Astrocyte of the cerebellum (primary cell): ENCODE data around the gene SYT9.

Experiments
- DNase-seq: peaks from one replicate; pipeline ENCODE4 v3.0.0-alpha.2; 2011; ENCODE audit warnings: low read depth
- H3K4me3 ChIP-seq: 2 replicates; pipeline ENCODE4 v1.5.1; 2011; ENCODE audit warnings: mild to moderate bottlenecking, low read depth, low read length, moderate library complexity
- CTCF ChIP-seq: IDR thresholded peaks from 2 replicates; pipeline ENCODE4 v1.5.1; 2012; ENCODE audit warnings: low read length, low read depth, moderate library complexity, mild to moderate bottlenecking; ENCODE audit errors: missing control alignments
- in situ Hi-C: cut with HindIII; loops from 2 replicates; pipeline ENCODE4 v1.10.0; 2017; ENCODE audit warnings: low sequenced_read_pairs

The SYT9 gene

DNA sequence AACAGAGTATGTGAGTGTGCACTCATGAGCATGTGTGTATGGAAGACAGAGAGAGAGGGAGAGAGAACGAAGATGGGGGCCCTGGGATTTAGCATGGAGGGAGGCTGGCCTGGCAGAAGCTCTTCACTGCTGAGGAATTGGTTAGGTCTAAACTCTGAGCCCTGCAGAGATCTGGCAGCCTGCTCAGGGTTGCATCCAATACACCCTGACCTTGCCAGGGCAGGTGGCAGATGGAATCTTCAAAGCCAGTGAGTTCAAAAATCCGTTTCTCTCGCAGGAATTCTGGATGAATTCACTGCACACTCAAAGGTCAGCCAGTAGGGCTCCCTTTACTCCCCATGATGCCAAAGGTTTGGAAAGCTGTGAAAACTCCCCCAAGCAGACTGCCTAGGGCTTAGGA, 172.2 kb downstream of the SYT9 start:
- no peak for DNase-seq
- no peak for TF ChIP-seq CTCF
- in situ Hi-C loops, result no loop called here
- no peak overlapping the region for H3K4me3 ChIP-seq

GRCh38 chr11:7427733-7428132, 176.0 kb downstream of the SYT9 start:
- in situ Hi-C loops, result no loop called here
- H3K4me3 ChIP-seq, result no peak overlapping the region
- no peak for TF ChIP-seq CTCF
- DNase-seq, result no peak

DNA sequence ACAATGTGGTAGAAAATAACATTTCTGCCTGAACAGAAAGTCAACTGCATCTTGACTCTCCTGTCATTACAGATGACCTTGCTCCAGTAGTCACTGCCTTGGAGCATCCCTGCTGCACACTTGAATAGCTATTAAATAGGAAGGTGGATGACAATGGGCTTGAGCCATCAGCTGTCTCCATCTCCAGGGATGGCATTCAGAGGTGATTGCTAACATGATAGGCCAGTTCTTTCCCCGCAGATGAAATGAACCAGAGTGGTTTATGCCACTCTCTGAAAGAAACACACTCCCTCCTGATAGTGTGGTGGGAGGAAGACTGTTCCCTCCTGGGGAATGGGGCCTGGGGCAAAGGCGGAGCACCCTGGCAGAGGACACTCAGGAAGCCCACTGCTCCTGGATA, 176.5 kb downstream of the SYT9 start:
- no peak for TF ChIP-seq CTCF
- no peak overlapping the region for H3K4me3 ChIP-seq
- DNase-seq, result no peak
- in situ Hi-C loops, result no loop called here

- no peak overlapping the region for H3K4me3 ChIP-seq
- no peak for TF ChIP-seq CTCF
- DNase-seq, result no peak
- in situ Hi-C loops, result no loop called here
Measured at GRCh38 chr11:7430496-7430895, 178.8 kb downstream of the SYT9 start.

DNA sequence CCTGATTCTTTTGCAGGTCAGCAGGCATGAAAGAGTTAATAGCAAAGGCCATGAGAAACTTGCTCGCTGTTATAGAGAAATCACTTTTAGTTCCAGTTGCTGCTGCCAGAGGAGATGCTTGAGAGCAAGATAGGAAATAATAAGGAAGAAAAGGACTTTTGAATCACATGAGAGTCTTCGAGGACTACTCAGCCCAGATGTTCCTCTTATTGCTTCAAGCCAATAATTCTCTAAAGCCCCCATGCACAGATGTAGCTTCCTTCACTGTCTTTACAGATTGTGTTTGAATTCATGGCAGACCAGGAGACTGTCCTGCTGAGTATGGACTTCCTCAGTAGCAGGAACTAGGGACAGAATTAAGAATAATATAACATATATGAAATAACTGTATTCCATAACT, 183.5 kb downstream of the SYT9 start:
- in situ Hi-C loops, result no loop called here
- DNase-seq, result no peak
- no peak overlapping the region for H3K4me3 ChIP-seq
- no peak for TF ChIP-seq CTCF

- no peak for TF ChIP-seq CTCF
- in situ Hi-C loops, result no loop called here
- no peak for DNase-seq
- no peak overlapping the region for H3K4me3 ChIP-seq
Measured at GRCh38 chr11:7436146-7436545, 184.4 kb downstream of the SYT9 start.

DNA sequence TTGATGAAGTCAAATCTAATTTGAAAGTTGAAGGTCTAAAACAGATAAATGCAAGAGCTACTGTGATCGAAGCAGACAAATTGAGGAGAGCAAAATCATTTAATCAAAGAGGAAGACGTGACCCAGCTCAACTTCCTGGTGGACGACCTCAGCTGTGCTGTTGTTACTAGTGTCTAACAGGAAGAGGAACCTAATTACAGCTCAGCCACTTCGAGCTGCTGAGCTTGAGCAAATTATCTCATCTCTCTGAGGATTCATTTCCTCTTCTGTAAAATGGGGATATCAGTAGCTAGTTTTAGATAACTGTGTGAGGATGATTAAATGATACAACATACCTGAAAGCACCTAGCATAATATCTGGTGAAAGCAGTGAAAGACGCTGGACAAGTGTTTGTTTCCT, 185.0 kb downstream of the SYT9 start:
- no peak overlapping the region for H3K4me3 ChIP-seq
- in situ Hi-C loops, result no loop called here
- DNase-seq, result no peak
- no peak for TF ChIP-seq CTCF
